Sigmoid colon (tissue), 4 donors: Measurements from ENCODE around the gene ODC1.

Experiments
- EP300 ChIP-seq, 4 donors: sonication (generic); formaldehyde crosslinking; IDR thresholded peaks; one replicate each; pipeline ENCODE4 v1.6.1; 2017; ENCODE audit warnings: antibody characterized with exemption in 4 of 4
- POLR2A ChIP-seq, 2 donors: fragments of 450-650 bp; IDR thresholded peaks; one replicate each; pipeline ENCODE4 v1.6.1; 2016; ENCODE audit warnings: antibody characterized with exemption in 2 of 2, mild to moderate bottlenecking in 2 of 2, moderate library complexity in 2 of 2
- POLR2AphosphoS5 ChIP-seq, 4 donors: sonication (generic); formaldehyde crosslinking; IDR thresholded peaks; one replicate each; pipeline ENCODE4 v1.6.1; 2017; ENCODE audit warnings: antibody characterized with exemption in 4 of 4
- TF ChIP-seq, protein P1 (sequence below), 4 experiments: fragments of 450-650 bp in 3 of 4; fragments of 200-600 bp in 1 of 4; IDR thresholded peaks; one replicate each; pipeline ENCODE4 v1.5.1; 2016 to 2019; ENCODE audit warnings: antibody characterized with exemption in 4 of 4, mild to moderate bottlenecking in 3 of 4, moderate library complexity in 2 of 4

DNA sequence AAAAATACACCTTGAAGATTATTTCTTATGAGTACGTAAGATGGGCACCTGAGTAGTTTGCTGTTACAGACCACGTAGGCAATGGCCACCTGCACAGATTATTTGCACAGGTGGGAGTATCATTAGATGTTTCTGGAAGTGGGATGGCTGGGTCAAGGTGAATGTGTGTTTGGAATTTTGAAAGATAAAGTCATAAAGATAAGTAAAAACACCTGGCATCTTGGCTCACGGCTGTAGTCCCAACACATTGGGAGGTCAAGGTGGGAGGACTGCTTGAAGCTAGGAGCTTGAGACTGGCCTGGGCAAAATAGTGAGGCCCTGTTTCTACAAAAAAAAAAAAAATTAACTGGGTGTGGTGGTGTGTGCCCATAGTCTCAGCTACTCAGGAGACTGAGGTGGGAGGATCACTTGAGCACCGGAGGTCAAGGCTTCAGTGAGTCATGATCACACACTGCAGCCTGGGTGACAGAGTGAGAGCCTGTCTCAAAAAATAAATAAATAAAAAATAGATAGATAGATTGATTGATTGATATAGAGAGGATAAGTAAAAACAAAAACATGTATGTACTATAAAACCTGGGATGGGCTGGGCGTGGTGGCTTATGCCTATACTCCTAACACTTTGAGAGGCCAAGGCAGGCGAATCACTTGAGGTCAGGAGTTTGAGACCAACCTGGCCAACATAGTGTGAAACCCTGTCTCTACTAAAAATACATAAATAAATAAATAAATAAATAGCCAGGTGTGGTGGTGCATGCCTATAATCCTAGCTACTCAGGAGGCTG is 30.4 kb downstream of the ODC1 start:
- TF ChIP-seq, protein P1, sequence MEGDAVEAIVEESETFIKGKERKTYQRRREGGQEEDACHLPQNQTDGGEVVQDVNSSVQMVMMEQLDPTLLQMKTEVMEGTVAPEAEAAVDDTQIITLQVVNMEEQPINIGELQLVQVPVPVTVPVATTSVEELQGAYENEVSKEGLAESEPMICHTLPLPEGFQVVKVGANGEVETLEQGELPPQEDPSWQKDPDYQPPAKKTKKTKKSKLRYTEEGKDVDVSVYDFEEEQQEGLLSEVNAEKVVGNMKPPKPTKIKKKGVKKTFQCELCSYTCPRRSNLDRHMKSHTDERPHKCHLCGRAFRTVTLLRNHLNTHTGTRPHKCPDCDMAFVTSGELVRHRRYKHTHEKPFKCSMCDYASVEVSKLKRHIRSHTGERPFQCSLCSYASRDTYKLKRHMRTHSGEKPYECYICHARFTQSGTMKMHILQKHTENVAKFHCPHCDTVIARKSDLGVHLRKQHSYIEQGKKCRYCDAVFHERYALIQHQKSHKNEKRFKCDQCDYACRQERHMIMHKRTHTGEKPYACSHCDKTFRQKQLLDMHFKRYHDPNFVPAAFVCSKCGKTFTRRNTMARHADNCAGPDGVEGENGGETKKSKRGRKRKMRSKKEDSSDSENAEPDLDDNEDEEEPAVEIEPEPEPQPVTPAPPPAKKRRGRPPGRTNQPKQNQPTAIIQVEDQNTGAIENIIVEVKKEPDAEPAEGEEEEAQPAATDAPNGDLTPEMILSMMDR (IDR thresholded peaks at IDR 0.05) = no peak
- TF ChIP-seq POLR2A (IDR thresholded peaks at IDR 0.05) = no peak
- no peak for TF ChIP-seq EP300 (IDR thresholded peaks at IDR 0.05)
- no peak for TF ChIP-seq POLR2AphosphoS5 (IDR thresholded peaks at IDR 0.05)
